Bone marrow (tissue), 2 donors: ENCODE results near the gene EVI5L.
A peak's percentile ranks its signal among the peaks of the same experiment; 100 is the strongest.

Source experiments
- DNase-seq, 2 donors: peaks; one replicate each; lab custom pipeline; 2025; lab: John Stamatoyannopoulos, UW

EVI5L gene

DNA sequence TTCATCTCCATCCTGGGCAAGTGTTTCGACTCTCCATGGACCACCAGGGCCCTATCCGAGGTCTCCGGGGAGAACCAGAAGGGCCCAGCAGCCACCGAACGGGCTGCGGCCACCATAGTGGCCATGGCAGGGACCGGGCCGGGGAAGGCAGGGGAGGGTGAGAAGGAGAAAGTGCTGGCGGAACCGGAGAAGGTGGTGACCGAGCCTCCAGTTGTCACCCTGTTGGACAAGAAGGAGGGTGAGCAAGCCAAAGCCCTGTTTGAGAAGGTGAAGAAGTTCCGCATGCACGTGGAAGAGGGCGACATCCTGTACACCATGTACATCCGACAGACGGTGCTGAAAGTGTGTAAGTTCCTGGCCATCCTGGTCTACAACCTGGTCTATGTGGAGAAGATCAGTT is 68.9 kb downstream of the EVI5L start:
- no peak for DNase-seq

GRCh38 chr19:7899751-7900378 is 69.8 kb downstream of the EVI5L start:
- DNase-seq: no peak

- no peak for DNase-seq
Measured at GRCh38 chr19:7900401-7900870, 70.4 kb downstream of the EVI5L start.

DNA sequence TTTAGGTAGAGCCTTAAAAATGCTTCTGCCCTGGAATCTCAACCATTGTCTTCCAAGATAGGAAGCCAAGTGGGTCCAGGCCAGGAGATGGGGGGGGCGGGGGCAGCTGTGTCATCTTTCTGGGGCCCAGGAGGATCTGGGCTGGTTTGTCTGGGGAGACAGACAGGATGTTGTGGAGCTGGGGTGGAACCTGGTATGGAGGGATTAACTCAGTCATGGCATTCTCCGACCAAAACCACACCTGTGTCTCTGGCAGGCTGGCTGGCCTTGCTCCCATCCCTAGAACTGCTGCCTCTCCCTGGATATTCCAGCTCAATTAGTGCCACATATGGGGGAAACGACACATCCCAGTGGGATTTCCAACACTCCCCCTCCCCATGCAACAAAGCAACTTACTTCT is 70.9 kb downstream of the EVI5L start:
- no peak for DNase-seq

DNA sequence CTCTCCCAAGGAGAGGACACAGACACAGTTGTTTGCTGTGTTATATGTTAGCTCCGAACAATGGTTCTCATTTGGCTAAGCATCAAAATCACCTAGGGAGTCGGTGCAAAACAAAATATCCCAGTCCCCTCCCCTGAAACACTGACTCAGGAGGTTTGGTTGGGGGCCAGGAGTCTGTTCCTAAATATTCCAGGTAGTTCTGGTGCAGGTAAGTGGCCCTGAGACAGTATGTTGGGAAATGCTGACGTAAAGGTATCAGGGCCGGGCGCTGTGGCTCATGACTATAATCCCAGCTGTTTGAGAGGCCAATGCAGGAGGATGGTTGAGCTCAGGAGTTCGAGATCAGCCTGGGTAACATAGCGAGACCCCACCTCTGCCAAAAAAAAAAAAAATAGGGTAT is 71.3 kb downstream of the EVI5L start:
- no peak for DNase-seq

DNA sequence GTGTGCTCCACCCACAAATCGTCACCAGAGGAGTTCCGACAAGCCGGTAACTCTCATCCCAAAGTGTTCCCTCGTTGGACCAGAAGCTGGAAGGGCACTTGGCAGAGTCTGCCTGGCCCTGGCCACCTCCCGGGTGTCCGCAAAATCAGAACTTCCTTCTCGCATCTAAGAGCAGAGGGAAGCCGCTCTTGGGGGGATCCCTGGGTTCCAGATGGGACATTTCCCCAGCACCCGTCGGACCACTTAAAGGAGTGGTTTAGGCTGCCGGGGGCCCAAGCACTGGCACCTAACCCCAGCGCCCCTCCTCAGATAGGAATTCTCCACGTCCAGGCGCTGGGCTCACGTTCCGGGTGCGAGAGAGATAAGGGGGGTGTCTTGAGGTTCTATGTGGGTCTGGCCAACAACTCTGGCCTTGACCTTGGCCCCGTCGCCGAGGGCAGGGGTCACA is 72.8 kb downstream of the EVI5L start:
- no peak for DNase-seq

- peak; percentile 98 to 100 for DNase-seq
Measured at GRCh38 chr19:7903244-7904073, 73.4 kb downstream of the EVI5L start, which contains the start of gene MAP2K7. Gene MAP2K7, plus strand, starts transcription at chr19:7903877. Its CDS starts 68 bp downstream, at chr19:7903945.

- no peak for DNase-seq
Measured at GRCh38 chr19:7904074-7905020, 74.3 kb downstream of the EVI5L start.

- DNase-seq: no peak
Measured at GRCh38 chr19:7905268-7905667, 75.2 kb downstream of the EVI5L start.

GRCh38 chr19:7905859-7906258 is 75.8 kb downstream of the EVI5L start:
- DNase-seq: no peak

- DNase-seq: no peak
Measured at GRCh38 chr19:7907122-7907521, 77.1 kb downstream of the EVI5L start.

DNA sequence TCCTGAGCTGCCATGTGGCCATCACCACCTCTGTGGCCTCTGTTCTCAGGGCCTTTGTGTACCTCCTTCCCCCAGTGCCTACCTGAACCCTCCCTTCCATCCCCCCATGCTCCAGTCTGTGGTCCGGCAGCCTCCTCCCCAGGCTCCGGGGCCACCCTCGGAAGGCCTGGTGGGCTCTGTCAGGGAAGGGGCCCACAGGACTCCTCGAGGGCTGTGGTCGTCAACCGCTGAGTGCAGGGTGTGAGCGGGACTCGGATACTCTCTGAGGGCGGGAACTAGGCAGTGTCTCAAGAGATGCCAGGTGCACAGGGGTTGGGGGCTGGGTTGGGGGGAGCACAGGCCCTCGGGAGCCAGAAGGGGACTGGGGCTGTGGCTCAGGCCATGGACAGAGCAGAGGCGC is 77.5 kb downstream of the EVI5L start:
- no peak for DNase-seq

- no peak for DNase-seq
Measured at GRCh38 chr19:7908078-7908699, 78.2 kb downstream of the EVI5L start.

DNA sequence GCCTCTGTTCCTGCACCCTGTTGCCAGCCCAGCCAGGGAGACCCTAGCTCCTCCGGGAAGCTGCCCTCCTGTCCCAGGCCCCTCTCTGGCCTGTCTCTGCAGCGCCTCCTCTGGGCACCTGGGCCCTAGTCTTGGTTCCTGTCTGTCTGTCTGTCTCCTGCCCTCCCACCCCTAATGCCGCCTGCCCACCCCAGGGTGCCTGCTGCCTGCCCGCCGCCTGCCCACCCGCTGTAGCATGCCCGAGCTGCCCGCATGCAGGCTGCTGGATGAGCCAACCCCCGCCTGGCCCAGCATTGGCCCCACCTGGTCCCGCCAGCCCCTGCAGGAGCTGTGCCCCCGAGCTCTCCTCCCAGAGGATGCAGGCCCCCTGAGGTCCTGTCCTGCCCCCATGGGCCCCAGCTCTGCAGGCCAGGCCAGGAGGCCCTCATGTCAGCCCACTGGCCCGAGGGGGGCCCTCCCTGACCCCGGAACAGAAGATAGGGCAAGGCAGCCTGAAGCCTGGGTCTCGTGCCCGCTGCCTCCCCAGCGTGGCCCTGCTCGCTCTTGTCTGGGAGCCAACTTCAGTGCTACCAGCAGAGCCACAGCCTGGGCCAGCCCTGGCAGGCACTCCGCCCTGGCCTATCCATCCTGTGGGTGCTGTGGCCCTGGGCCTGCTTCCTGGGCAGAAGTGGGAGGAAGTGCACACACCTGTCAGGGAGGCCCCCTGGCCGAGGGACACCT is 78.9 kb downstream of the EVI5L start:
- DNase-seq: no peak

DNA sequence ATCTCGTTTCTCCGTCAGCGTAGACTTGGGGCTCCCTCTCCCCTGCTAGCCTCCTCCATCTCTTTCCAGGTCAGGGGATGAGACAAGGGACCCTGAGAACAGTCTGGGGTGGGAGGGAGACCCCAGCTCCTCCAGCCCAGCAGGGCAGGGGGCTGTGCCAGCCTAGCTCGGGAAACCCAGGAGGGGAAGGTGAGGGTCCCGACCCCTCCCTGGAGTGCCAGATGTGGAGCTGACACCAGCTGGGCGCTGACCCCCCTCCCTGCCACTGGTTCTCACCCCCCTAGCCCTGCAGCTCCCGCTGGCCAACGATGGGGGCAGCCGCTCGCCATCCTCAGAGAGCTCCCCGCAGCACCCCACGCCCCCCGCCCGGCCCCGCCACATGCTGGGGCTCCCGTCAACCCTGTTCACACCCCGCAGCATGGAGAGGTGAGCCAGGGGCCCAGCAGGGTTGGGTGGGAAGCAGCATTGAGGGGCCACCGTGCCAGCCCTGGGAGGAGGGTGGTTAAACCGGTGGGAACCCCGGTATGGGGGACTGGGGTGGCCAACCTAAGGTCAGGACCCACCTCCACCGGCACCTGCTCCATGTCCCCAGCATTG is 79.6 kb downstream of the EVI5L start:
- DNase-seq: no peak

DNA sequence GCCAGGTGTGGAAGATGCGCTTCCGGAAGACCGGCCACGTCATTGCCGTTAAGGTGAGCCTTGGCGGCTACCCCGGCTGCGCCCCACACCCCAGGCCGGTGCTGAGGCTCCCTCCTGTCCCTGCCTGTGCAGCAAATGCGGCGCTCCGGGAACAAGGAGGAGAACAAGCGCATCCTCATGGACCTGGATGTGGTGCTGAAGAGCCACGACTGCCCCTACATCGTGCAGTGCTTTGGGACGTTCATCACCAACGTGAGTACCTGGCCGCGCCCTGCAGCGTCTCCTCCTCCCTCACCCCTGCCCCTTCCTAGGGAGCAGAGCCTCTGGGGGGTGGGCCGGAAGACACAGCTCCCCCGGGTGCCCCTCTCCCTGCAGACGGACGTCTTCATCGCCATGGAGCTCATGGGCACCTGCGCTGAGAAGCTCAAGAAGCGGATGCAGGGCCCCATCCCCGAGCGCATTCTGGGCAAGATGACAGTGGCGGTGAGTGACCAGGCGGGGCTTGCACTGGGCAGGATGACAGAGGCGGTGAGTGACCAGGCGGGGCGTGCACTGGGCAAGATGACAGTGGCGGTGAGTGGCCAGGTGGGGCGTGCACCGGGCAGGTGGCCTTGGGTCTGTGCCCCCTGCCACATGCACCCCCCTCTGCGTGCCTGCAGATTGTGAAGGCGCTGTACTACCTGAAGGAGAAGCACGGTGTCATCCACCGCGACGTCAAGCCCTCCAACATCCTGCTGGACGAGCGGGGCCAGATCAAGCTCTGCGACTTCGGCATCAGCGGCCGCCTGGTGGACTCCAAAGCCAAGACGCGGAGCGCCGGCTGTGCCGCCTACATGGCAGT is 80.5 kb downstream of the EVI5L start:
- no peak for DNase-seq

DNA sequence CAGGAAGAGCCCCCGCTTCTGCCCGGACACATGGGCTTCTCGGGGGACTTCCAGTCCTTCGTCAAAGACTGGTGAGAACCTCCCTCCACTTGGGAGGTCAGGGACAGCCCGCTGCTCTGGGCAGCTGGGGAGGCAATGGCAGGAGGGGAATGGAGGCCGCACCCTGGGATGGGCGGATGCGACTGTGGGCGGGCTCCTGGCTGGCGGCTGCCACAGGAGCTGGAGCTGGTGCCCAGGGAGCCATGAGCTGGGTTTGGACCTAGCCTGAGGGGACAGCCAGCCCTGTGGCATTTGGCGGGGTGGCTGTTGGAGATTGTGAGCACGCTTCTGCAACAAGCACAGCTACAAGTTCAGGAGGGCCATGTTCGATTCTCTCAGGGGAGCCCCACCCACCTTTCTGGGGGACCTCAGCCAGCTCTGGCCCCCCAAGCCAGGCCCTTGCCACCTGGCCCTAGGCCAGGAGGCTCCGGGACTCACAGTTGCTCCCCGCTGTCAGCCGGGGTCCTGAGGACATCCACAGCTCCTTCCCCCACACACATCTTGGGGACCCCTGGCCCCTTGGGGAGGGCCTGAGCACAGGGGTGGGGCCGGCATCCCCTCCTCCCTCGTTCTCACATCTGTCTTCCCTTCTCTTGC is 81.6 kb downstream of the EVI5L start:
- DNase-seq: no peak

DNA sequence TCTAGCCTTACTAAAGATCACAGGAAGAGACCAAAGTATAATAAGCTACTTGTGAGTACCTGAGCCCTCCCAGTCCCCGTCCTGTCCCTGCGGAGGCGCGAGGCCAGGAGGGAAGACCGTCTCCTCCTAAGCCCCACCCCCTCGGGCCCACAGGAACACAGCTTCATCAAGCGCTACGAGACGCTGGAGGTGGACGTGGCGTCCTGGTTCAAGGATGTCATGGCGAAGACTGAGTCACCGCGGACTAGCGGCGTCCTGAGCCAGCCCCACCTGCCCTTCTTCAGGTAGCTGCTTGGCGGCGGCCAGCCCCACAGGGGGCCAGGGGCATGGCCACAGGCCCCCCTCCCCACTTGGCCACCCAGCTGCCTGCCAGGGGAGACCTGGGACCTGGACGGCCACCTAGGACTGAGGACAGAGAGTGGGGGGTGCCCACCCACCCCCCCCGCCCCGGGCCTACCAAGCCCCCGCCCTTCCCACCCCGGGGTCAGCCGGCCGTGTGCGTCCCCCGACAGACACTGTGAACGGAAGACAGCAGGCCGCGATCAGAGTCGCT is 82.2 kb downstream of the EVI5L start:
- DNase-seq: no peak
